SU-DHL-6 (cell line): ENCODE data around the gene GARS1.

Experiments
- EZH2phosphoT487 ChIP-seq: fragments of 200-600 bp; sonication (generic), shearing (Covaris generic); conservative IDR thresholded peaks from 2 replicates; pipeline ENCODE4 v1.6.1; 2018; ENCODE audit warnings: mild to moderate bottlenecking, antibody characterized with exemption, low read length, moderate library complexity, mixed read lengths
- TF ChIP-seq, protein P1 (sequence below): fragments of 200-600 bp; sonication (generic); IDR thresholded peaks from one replicate; pipeline ENCODE4 v1.5.1; 2017; ENCODE audit warnings: antibody characterized with exemption, mild to moderate bottlenecking, low read length, moderate library complexity; ENCODE audit not compliant: insufficient read depth, poor library complexity, severe bottlenecking

GRCh38 chr7:30664184-30664885 is 69.7 kb downstream of the GARS1 start:
- TF ChIP-seq, protein P1, sequence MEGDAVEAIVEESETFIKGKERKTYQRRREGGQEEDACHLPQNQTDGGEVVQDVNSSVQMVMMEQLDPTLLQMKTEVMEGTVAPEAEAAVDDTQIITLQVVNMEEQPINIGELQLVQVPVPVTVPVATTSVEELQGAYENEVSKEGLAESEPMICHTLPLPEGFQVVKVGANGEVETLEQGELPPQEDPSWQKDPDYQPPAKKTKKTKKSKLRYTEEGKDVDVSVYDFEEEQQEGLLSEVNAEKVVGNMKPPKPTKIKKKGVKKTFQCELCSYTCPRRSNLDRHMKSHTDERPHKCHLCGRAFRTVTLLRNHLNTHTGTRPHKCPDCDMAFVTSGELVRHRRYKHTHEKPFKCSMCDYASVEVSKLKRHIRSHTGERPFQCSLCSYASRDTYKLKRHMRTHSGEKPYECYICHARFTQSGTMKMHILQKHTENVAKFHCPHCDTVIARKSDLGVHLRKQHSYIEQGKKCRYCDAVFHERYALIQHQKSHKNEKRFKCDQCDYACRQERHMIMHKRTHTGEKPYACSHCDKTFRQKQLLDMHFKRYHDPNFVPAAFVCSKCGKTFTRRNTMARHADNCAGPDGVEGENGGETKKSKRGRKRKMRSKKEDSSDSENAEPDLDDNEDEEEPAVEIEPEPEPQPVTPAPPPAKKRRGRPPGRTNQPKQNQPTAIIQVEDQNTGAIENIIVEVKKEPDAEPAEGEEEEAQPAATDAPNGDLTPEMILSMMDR, result no peak
- no peak for TF ChIP-seq EZH2phosphoT487
